ENCODE data around the gene LGR6. TPM values are rescaled to one million over a fixed set of nuclear protein-coding genes. Genes with fewer than 3 reads are reported as not detected.

The LGR6 gene
- total RNA-seq, 1 experiment from 2014 or later: 0.08 TPM

DNA sequence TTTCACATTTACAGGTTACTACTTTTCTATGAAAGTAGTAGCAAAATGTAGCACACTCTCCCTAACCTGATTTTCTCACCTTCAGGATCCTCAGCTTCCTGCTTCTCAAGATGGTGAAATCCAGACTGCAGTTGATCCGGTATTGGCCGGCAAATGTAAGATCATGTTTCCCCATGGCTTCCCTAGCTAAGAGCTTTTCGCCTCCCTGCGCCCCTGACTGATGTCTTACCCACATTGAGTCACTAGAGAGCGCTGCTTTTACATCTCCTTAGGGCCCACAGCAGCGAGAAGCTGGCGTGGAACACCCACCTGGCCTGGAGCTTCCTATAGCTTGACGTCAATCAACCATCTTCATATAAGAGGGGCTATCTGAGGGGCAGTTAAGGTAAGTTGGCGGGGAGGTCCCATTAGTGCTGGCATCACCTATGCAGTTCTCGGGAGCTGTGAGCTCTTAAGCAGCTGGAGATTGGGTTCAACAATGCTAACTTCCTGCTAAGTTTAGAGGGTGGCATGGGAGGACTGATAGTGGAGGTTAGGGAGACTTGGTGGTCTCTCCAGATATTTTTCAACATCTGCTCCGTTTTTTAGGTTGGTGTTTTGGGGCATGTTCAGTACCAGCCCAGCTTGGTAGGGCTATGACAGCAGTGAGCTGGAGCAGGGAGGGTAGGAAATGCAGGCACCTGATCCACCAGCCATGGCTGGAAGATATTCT, 38.7 kb upstream of the LGR6 start:
- intact Hi-C loops (cut with micrococcal nuclease; ENCODE audit: unreplicated experiment): no loop called here
- in situ Hi-C loops (cut with HindIII; ENCODE audit: low pct_unique_long_range_greater_than_20kb, low sequenced_read_pairs): no loop called here
- H3K9me3 ChIP-seq (ENCODE audit: control insufficient read depth, insufficient read depth, low read depth, low read length): no peaks in the 10 kb centered on the region
- DNase-seq (ENCODE audit: low read depth, low spot score) (no peak), ATAC-seq (peak; percentile 69; the same call in 1 of the 2 replicates)
- POLR2A ChIA-PET: interaction anchor here (0.6 to 0.7 kb wide), 2 partner anchors 45 to 565 kb away, joined by 3 to 4 read pairs; no protein-coding TSS in a partner anchor
- H3K36me3 ChIP-seq (ENCODE audit: control insufficient read depth, insufficient read depth, low read length): no peaks in the 10 kb centered on the region
- CTCF ChIA-PET: interaction anchor here (0.6 to 1.1 kb wide), 4 partner anchors 20 to 187 kb away, joined by 3 to 5 read pairs (median 4); partner anchors contain the start of gene UBE2T
- H3K4me1 ChIP-seq (ENCODE audit: control insufficient read depth, insufficient read depth, low read length): peaks cover 3% of the 10 kb centered on the region; the same call in 1 of the 2 replicates
- TF ChIP-seq, protein P1, sequence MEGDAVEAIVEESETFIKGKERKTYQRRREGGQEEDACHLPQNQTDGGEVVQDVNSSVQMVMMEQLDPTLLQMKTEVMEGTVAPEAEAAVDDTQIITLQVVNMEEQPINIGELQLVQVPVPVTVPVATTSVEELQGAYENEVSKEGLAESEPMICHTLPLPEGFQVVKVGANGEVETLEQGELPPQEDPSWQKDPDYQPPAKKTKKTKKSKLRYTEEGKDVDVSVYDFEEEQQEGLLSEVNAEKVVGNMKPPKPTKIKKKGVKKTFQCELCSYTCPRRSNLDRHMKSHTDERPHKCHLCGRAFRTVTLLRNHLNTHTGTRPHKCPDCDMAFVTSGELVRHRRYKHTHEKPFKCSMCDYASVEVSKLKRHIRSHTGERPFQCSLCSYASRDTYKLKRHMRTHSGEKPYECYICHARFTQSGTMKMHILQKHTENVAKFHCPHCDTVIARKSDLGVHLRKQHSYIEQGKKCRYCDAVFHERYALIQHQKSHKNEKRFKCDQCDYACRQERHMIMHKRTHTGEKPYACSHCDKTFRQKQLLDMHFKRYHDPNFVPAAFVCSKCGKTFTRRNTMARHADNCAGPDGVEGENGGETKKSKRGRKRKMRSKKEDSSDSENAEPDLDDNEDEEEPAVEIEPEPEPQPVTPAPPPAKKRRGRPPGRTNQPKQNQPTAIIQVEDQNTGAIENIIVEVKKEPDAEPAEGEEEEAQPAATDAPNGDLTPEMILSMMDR (IDR thresholded peaks at IDR 0.05): peak; percentile 78; the same call in 1 of the 2 replicates
- TF ChIP-seq TCF7L2 (IDR thresholded peaks at IDR 0.05; ENCODE audit: low read depth, low read length) (no peak; the same call in 1 of the 2 replicates), SIN3A (IDR thresholded peaks at IDR 0.05; ENCODE audit: borderline replicate concordance, insufficient read depth, low read depth, low read length) (no peak), POLR2AphosphoS5 (IDR thresholded peaks at IDR 0.05; ENCODE audit: low read depth, low read length) (no peak)
- H3K27ac ChIP-seq (ENCODE audit: low read length): no peak overlapping the region
- no TSS peak for BruUV-seq (replicated peaks)
- no peak overlapping the region for H3K4me3 ChIP-seq (ENCODE audit: low read depth in 2 of 2, low read length in 2 of 2)
- no peaks in the 10 kb centered on the region for H3K27me3 ChIP-seq (ENCODE audit: control insufficient read depth, insufficient read depth, low read length)

DNA sequence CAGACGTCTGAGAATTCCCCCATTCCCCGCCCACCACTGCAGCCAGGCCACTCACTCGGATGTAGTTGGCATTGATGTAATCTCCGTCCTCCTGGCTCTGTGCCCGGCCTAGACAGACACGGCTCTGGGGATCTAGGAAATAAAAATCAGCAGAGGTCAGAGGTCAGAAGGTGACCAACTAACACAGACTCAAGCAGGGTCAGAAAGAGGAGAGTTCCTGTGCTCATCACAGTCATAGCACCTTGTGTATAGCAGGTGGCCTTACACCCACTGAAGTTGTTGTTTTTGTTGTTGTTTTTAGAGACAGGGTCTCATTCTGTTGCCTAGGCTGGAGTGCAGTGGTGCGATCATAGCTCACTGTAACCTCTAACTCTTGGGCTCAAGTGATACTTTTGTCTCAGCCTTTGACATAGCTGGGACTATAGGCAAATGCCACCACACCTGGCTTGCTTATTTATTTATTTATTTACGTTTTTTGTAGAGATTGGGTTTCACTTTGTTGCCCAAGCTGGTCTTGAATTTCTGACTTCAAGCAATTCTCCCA, 38.0 kb upstream of the LGR6 start:
- H3K36me3 ChIP-seq (ENCODE audit: control insufficient read depth, insufficient read depth, low read length): no peaks in the 10 kb centered on the region
- H3K9me3 ChIP-seq (ENCODE audit: control insufficient read depth, insufficient read depth, low read depth, low read length): no peaks in the 10 kb centered on the region
- intact Hi-C loops (cut with micrococcal nuclease; ENCODE audit: unreplicated experiment) (no loop called here), in situ Hi-C loops (cut with HindIII; ENCODE audit: low pct_unique_long_range_greater_than_20kb, low sequenced_read_pairs) (no loop called here)
- ChIA-PET POLR2A (interaction anchor here (0.7 kb wide), 1 partner anchor 44 kb away, joined by 3 read pairs; no protein-coding TSS in a partner anchor), CTCF (interaction anchor here (0.6 to 1.1 kb wide), 4 partner anchors 21 to 186 kb away, joined by 3 to 5 read pairs (median 4); partner anchors contain the start of gene UBE2T)
- H3K4me1 ChIP-seq (ENCODE audit: control insufficient read depth, insufficient read depth, low read length): peaks cover 3% of the 10 kb centered on the region; the same call in 1 of the 2 replicates
- DNase-seq (ENCODE audit: low read depth, low spot score): no peak
- no peaks in the 10 kb centered on the region for H3K27me3 ChIP-seq (ENCODE audit: control insufficient read depth, insufficient read depth, low read length)
- no peak overlapping the region for H3K27ac ChIP-seq (ENCODE audit: low read length)
- BruUV-seq (replicated peaks): no TSS peak
- no peak overlapping the region for H3K4me3 ChIP-seq (ENCODE audit: low read depth in 2 of 2, low read length in 2 of 2)
- ATAC-seq: no peak; the same call in 1 of the 2 replicates
- TF ChIP-seq, protein P2, sequence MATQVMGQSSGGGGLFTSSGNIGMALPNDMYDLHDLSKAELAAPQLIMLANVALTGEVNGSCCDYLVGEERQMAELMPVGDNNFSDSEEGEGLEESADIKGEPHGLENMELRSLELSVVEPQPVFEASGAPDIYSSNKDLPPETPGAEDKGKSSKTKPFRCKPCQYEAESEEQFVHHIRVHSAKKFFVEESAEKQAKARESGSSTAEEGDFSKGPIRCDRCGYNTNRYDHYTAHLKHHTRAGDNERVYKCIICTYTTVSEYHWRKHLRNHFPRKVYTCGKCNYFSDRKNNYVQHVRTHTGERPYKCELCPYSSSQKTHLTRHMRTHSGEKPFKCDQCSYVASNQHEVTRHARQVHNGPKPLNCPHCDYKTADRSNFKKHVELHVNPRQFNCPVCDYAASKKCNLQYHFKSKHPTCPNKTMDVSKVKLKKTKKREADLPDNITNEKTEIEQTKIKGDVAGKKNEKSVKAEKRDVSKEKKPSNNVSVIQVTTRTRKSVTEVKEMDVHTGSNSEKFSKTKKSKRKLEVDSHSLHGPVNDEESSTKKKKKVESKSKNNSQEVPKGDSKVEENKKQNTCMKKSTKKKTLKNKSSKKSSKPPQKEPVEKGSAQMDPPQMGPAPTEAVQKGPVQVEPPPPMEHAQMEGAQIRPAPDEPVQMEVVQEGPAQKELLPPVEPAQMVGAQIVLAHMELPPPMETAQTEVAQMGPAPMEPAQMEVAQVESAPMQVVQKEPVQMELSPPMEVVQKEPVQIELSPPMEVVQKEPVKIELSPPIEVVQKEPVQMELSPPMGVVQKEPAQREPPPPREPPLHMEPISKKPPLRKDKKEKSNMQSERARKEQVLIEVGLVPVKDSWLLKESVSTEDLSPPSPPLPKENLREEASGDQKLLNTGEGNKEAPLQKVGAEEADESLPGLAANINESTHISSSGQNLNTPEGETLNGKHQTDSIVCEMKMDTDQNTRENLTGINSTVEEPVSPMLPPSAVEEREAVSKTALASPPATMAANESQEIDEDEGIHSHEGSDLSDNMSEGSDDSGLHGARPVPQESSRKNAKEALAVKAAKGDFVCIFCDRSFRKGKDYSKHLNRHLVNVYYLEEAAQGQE (IDR thresholded peaks at IDR 0.05; ENCODE audit: insufficient read depth in 1 of 2, low read depth in 2 of 2, low read length in 1 of 2): no peak
- TF ChIP-seq, protein P1 (IDR thresholded peaks at IDR 0.05): no peak
- no peak for TF ChIP-seq SIN3A (IDR thresholded peaks at IDR 0.05; ENCODE audit: borderline replicate concordance, insufficient read depth, low read depth, low read length)
- TF ChIP-seq POLR2AphosphoS5 (IDR thresholded peaks at IDR 0.05; ENCODE audit: low read depth, low read length): no peak
- no peak for TF ChIP-seq TCF7L2 (IDR thresholded peaks at IDR 0.05; ENCODE audit: low read depth, low read length)

Data from Panc1 (cell line).